ENCODE data around the gene FRA10AC1.

FRA10AC1 gene, protein sequence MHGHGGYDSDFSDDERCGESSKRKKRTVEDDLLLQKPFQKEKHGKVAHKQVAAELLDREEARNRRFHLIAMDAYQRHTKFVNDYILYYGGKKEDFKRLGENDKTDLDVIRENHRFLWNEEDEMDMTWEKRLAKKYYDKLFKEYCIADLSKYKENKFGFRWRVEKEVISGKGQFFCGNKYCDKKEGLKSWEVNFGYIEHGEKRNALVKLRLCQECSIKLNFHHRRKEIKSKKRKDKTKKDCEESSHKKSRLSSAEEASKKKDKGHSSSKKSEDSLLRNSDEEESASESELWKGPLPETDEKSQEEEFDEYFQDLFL

DNA sequence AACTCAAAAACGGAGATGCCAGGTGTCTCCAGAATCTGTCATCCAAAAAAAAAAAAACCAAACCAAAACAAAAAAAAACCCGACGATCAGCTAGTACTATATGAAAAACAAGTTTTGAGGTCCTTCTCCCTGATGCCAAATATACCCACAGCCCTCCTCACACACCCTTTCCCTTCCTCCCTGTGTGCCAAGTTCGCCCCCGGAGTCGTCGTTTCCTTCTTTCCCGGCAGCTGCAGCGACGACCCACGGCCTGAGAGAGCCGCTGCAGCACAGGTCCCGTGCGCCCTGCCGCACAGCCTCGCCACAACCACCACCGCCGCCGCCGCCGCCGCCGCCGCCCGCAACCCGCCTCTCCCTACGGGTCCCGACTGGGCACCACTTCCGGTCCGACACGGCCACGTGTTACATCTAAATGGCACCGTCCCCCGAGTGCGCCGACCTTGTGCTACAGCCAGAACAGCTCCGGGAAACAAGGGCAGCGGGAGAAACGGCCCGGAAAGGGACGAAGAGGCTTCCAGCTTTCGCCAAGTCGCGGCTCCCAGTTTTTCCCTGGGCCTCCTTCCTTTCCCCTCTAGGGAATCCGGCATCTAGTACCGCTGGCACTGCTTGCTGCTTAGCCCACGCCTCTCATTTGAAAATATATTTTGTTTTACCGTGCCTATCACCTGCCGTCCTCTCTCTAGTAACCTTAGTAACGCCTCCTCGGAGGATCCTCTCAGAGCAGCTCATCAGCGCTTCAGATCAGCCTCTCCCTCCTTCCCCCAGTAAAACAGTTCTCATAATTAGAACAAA, at the start of gene FRA10AC1:
Gene FRA10AC1, minus strand, starts transcription at position 383 of the 792 bp plus-strand sequence. CDS start 2,486 bp downstream, outside the sequence.
- DNase-seq (ENCODE audit: low read depth in 2 of 2, low spot score in 1 of 2), result peak; percentile 85 to 89

DNA sequence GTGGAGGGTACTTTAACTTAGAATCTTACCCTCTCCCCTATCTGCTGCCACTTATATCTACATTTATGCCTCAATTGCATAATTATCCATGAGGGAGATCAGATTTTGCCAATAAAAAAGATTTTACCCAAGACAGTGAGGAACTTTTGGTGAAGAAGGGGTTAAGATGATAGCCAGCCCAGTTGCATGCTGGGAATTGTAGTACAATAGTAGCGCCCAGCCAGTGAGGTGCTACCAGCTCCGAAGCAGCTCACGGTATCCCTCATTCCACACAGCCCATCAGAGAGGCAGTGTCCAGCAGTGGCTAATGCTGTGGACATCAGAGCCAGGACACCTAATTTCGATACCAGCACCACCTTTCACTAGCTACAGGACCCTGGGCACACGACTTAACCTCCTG, 49.4 kb upstream of the FRA10AC1 start:
- no peak for DNase-seq (ENCODE audit: low read depth in 2 of 2, low spot score in 1 of 2)

DNA sequence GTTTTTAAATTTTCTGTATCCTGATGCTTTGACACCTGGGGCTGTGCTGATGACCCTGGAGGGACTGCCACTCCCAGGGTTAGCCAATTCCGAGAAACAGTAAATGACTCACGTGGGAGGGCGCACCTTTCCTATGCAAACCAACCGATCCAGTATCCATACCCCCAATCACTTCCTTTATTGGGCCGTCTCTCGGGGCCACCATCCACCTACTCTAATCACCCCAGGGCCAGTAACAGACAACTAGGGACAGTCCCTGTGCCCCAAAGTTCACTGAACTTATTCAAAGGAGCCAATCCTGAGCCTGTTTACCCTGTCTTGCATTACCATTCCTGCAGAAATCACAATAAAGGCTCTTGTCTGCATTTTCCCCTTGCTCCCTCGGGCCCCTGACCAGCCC, 48.7 kb upstream of the FRA10AC1 start:
- no peak for DNase-seq (ENCODE audit: low read depth in 2 of 2, low spot score in 1 of 2)

DNA sequence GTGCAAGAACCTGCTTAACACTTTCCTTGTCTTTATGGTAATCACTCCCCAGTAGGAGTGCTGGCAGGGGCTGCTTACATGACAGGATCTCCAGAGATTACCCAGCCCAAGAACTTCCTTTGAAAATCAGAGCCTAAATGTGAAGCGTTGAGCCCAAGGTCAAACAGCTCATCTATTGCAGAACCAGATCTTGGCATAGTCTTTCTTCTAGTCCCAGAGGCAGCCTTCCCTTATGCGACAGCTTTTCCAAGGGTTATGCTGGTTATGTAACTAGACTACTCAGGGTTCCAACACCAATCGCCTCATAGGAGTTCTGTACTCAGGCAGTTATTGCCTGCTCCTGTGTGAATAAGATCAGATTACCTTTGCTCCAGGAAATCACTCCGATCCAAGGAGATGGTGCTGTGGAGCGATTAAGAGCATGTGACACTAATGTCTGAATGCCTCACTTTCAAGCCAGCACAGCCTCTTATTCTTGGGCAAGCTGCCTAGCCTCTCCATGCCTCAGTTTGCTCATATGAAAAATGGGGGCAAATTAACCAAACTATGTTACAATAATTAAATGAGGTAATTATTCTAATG, 46.9 kb upstream of the FRA10AC1 start:
- no peak for DNase-seq (ENCODE audit: low read depth in 2 of 2, low spot score in 1 of 2)

DNA sequence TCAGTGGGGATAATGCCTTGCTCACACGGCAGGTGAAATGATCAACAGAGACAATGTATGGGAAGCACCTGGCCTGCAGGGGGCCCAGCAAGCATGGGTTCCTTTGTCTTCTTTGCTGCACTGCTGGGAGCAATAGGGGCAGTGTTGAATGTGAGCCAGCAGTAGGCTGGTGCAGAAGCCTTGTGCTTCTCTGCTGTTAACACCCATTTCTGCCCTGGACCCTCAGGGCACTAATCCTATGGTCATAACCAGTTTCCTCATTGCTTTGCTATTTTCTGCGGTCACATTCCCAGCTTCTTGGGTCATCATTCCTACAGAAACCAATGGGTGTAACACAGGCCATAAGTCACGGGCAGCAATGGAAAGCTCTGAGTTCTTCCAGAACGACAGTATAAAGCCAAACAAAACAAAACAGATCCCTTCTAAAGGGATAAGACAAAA, 44.5 kb upstream of the FRA10AC1 start:
- DNase-seq (ENCODE audit: low read depth in 2 of 2, low spot score in 1 of 2), result no peak

DNA sequence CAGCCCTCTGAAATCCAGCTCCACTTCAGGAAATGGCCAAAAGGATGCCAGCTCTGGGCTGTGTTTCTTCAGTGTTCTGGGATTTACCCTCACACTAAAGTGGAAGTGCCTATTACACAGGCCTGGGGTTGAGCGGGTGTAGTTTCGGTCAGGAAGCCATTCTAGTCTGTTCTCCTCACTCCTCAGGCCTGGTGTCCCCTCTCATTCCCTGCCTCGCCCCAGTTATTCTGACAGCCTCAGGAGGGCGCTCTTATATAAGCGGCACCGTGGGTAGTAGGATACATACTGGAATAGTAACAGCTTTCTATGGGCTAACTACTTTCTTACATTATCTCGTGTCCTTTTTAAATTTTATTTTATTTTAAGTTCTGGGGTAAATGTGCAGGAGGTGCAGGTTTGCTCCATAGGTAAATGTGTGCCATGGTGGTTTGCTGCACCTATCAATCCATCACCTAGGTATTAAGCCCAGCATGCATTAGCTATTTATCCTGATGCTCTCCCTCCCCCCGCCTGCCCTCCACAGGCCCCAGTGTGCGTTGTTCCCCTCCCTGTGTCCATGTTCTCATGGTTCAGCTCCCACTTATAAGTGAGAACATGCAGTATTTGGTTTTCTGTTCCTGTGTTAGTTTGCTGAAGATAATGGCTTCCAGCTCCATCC, 43.1 kb upstream of the FRA10AC1 start:
- DNase-seq (ENCODE audit: low read depth in 2 of 2, low spot score in 1 of 2), result no peak

DNA sequence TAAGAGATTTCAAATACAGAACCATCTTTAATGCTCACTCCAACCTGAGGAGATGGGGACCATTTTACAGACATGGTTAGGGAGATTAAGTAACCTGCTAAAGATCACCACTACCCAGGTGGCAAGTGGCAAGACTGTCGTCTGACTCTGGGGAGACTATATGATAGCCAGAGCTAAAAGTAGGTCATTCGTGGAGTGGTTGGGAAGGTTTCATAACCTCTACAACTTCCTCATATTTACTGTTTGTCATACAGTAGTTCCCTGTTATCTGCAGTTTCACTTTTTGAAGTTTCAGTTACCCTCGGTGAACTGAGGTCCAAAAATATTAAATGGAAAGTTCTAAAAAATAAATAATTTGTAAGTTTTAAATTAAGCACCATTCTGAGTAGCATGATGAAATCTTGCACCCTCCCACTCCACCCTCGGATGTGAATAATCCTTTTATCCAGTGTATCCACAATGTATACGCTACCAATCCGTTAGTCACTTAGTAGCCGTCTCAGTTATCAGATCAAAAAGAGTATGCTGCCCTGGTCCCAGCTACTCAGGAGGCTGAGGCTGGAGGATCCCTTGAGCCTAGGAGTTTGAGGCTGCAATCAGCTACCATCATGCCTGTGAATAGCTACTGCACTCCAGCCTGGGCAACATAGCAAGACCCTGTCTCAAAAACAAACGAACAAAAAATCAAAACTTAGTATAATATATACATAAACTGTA, 40.4 kb upstream of the FRA10AC1 start:
- no peak for DNase-seq (ENCODE audit: low read depth in 2 of 2, low spot score in 1 of 2)

DNA sequence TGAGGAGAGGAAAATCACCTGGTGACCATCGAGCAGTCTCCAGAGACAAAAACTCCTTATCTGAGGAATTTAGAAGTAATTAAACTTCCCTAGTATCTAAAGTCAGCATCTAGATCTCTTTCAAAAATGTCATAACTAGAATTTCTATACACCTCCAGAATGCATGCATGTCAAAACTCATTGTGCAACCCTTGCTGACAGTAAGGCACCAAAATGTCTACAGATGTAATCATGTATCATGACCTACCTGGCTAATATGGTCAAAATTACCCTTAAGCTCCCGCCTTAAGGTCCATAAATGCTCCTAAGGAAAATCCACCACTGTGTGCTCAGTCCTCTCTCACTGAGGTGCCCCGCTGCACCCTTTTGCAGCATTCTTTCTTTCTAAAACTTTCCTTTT, 39.0 kb upstream of the FRA10AC1 start:
- no peak for DNase-seq (ENCODE audit: low read depth in 2 of 2, low spot score in 1 of 2)

DNA sequence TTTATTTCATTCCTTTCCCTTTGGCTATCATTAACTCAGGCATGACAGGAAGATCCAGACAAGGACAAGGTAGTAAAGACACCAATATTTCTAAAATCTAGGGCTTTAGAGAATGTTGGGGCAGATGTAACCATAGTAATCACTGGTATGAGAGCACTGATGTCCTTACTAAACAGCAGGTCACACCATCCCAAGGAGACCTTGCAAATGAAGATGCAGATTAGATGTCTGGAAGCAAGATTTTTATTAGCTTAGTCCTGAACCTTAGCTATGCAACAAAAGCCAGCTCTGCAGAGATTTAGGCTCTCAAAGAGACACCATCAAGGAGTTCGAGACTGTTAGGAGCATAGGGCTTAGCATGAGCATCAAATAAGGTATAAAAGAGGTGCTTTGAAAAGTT, 23.6 kb upstream of the FRA10AC1 start:
- DNase-seq (ENCODE audit: low read depth in 2 of 2, low spot score in 1 of 2), result no peak

DNA sequence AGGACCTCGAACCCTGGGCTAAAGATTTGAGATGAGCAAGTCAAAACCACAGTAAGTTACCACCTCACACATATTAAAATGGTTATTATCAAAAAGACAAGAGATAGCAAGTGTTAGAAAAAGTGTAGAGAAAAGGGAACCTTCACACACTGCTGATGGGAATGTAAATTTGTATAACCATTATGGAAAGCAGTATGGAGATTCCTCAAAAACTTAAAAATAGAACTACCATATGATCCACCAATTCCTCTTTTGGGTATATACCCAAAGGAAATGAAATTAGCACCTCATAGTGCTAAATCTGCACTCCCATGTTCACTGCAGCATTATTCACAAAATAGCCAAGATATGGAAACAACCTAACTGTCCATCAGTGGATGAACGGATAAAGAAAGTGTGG, 20.8 kb upstream of the FRA10AC1 start:
- DNase-seq (ENCODE audit: low read depth in 2 of 2, low spot score in 1 of 2), result no peak

DNA sequence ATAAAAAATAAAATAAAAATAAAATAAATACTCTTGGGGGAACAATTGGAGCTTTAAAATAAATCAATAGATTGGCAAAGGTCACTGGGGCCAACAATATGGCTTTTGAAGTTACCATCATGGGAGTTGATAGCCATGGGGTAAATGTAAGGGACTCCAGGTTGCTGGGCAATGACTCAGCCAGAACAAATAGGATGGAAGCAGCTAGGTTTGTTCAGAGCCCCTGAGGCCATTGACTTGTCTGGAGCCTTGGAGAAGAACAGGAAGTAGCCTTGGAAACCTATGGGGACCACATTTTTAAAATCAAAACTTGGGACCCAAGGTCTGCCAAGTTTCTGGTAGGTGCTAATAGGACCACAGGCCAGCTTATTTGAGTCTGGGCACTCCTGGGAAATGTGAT, 20.2 kb upstream of the FRA10AC1 start:
- DNase-seq (ENCODE audit: low read depth in 2 of 2, low spot score in 1 of 2), result no peak

DNA sequence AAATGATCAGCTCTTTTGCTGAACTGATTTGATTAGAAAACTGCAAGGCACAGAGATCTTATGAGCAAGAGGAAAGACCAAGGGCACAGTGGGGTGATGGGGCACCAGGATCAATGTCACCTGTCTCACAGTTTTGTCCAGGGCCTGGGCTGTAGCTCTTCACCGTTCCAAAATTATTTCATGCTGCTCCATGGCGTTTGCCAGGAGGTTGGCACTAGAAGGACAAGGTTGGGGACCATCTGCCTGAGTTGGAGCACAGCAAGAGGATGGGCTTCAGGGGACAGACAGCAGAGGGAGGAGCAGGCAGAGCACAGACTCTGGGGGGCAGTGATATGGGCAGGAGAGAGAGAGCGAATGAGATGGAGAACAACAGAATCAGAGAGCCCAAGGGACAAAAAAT, 17.5 kb upstream of the FRA10AC1 start:
- DNase-seq (ENCODE audit: low read depth in 2 of 2, low spot score in 1 of 2), result no peak

DNA sequence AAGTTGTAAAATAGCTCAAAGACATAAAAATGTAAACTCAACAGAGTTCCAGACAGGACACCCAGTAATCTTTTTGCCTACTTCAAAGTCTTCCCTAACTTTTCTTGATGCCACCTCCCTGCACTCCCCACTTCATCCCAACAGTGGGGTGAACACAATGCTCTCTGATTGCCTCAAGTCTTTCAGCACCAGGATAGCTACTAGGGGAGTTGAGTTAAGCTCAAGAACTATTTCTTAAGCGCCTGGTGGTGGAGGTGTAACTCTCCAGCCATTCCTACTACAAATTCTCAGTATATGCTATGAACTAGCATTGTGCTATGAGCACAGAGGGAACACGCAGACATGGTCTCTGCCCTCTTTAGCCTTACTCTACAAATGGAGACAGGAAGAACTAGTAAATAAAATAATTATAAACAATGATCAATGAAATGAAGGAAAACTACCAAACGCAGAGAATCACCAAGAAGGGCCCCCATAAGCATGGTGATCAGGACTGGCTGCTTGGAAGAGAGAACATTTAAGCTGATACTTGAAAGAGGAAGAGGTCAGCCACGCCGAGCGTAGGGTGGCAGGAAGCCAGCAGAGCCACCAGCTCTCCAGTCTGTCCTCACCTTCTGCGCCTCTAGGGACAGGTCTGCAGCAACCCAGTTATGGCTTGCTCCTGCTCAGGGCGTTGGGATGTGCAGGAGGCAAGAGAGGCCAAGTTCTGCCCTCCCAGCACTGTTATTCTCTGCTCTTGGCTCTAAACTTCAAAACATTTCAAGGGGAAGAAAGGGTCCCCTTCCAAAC, 16.7 kb upstream of the FRA10AC1 start:
- DNase-seq (ENCODE audit: low read depth in 2 of 2, low spot score in 1 of 2), result no peak

DNA sequence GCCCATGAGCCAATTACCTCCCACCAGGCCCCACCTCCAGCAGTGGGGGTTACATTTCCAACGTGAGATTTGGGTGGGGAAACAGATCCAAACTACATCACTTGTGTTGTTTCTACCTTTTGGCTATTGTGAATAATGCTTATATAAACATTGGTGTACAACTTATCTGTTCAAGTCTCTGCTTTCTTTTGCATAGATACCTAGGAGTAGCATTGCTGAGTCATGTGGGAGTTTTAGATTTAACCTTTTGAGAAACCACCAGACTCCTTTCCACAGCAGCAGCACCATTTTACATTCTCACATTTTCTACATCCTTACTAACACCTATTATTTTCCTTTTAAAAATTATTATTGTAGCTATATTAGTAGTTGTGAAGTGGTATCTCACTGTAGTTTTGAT, 14.4 kb upstream of the FRA10AC1 start:
- DNase-seq (ENCODE audit: low read depth in 2 of 2, low spot score in 1 of 2), result no peak

DNA sequence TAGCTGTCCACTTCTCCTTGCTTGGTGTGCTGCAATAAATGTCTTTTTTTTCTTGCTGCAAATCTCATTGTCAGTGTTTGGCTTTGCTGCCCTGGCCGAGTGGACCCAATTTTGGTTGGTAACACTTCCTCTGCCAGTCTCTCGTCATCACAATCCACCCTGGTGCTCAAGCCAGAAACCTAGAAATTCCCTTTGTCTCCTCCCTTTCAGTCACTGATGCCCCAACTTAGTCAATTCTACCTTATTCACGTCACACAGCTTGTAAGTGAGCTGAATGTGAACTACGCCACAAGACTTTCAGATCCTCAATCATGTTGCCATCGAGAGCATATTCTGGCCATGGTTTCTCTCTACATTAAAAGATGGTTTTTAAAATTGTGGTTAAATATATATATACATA, 13.0 kb upstream of the FRA10AC1 start:
- no peak for DNase-seq (ENCODE audit: low read depth in 2 of 2, low spot score in 1 of 2)

DNA sequence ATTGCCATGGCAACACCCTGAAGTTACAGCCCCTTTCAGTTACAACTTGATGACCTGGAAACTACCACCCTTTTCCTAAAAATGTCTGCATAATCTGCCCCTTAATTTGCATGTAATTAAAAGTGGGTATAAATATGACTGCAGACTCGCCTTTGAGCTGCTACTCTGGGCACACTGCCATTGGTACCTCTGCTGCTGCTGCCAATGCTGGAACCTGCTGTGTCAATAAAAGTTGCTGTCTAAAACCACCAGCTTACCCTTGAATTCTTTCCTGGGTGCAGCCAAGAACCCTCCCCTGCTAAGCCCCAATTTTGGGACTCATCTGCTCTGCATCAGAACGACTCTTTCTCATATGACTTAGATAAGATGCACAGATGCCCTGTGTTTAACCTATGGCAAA, 10.2 kb upstream of the FRA10AC1 start:
- DNase-seq (ENCODE audit: low read depth in 2 of 2, low spot score in 1 of 2), result no peak

DNA sequence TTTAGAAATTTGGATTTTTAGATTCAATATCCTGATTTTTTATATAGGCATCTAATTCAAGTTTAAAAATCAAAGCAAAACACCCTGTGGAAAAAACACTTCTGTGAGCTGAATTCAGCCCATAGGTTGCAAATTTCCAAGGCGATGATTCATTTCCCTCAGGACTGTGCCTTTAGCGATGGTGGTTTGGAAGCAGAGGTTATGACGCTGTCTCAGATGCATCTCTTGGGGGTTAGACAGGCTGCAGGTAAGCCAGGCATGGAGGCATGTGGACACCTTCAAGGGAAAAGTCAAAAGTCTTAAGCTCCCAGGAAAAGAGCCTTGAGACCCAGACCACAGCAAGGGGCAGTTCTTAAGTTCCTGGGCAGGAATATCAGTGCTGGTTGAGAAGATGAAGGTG, 9.5 kb upstream of the FRA10AC1 start:
- no peak for DNase-seq (ENCODE audit: low read depth in 2 of 2, low spot score in 1 of 2)

DNA sequence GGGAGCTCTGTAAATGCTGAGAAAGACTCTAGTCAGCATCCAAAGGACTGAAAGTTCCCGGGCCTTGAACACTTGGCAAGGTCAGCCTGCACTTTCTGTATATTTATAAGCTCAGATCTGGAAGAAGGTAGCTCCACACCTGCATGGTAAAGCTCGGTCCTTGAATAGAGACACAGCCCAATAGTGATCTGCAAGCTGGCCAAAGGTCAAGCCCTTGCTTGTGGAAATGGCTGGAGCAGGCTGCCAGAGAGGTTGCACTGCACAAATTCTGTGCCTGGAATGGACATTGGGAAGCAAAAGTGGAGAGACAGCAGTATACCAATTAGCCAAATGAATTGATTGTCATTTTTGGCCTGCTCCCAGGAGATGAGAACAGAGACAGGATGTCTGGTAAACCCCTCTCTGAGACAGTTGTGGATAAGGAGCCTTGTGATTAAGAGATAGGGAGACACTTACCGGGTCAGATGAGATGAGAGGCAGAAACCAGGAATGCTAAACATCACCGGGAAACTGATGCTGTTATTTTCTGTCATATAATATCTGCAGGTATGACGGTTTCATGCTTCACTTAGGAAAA, 8.0 kb upstream of the FRA10AC1 start:
- no peak for DNase-seq (ENCODE audit: low read depth in 2 of 2, low spot score in 1 of 2)

DNA sequence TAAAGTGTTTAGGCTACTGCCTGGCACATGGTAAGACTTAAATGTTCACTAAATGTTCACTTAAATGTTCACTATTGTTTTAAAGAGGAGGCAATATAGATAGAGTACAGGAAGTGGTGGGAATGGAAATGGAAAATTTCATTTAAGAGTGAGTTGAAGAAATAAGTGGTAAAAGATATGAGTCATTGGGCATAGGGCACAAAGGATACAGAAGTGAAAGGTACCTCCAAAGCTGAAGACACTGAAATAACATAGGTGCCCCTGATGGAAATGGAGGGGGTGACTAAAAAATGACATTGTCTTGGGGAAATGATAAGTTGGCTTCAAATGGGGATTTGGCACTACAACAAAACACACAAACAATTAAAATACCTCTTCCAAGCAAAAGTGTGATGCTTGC, 5.2 kb upstream of the FRA10AC1 start:
- no peak for DNase-seq (ENCODE audit: low read depth in 2 of 2, low spot score in 1 of 2)

DNA sequence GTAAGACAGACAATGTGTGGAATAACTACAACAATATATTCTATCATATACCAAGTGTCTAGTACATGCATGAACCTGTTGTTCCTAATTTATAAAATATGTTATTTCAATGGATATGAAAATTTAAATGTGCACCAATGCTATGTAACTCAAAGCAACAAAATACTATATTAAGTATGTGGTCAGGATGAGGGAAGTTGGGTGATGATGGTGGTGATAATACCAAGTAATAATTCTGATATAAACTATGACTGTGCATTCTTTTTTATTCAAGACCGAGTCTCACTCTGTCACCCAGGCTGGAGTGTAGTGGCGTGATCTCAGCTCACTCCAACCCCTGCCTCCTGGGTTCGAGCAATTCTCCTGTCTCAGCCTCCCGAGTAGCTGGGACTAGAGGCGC, 2.1 kb upstream of the FRA10AC1 start:
- DNase-seq (ENCODE audit: low read depth in 2 of 2, low spot score in 1 of 2), result no peak

Measured in stimulated activated CD8-positive, alpha-beta memory T cell treated with anti-CD3 and anti-CD28 coated beads, Interleukin-4, amount 100 ng/mL, for 1 hour (primary cell).